HepG2 (cell line): ENCODE measurements around the gene OLFM2. TPM values are rescaled to one million over a fixed set of nuclear protein-coding genes. Genes with fewer than 3 reads are reported as not detected.

Experiments used
- ARNT ChIP-seq: fragments of 450-650 bp; IDR thresholded peaks from 2 replicates; pipeline ENCODE4 v1.6.1; 2017
- CBX1 ChIP-seq: IDR thresholded peaks from one replicate; pipeline ENCODE4 v1.6.1; 2016; ENCODE audit warnings: antibody characterized with exemption, low read depth
- CENPT ChIP-seq: sonication (generic); formaldehyde crosslinking; IDR thresholded peaks from 2 replicates; pipeline ENCODE4 v1.8.0; 2022; ENCODE audit warnings: low read depth, mild to moderate bottlenecking, moderate library complexity, missing genetic modification reagents
- GABPA ChIP-seq, 2 experiments: IDR thresholded peaks; 2 replicates each; pipeline ENCODE4 v1.6.1; 2011 to 2016; ENCODE audit warnings: low read depth in 2 of 2, low read length in 1 of 2, missing biosample characterization in 1 of 2, missing genetic modification characterization in 1 of 2
- GATA4 ChIP-seq: sonication (generic); IDR thresholded peaks from 2 replicates; pipeline ENCODE4 v1.6.1; 2016; ENCODE audit warnings: antibody characterized with exemption, low read depth, borderline replicate concordance
- HINFP ChIP-seq: sonication (generic); formaldehyde crosslinking; IDR thresholded peaks from 2 replicates; pipeline ENCODE4 v1.4.0; 2020; ENCODE audit warnings: low read depth, mild to moderate bottlenecking, missing genetic modification reagents
- NCOA2 ChIP-seq: sonication (generic); formaldehyde crosslinking; IDR thresholded peaks from 2 replicates; pipeline ENCODE4 v1.8.0; 2022; ENCODE audit warnings: inconsistent platforms
- PCBP2 ChIP-seq: fragments of 200-400 bp; formaldehyde crosslinking; optimal IDR thresholded peaks from 2 replicates; pipeline ENCODE3; 2018; ENCODE audit warnings: low read length, low read depth; ENCODE audit not compliant: poor library complexity, severe bottlenecking
- POGZ ChIP-seq: sonication (generic); formaldehyde crosslinking; IDR thresholded peaks from 2 replicates; pipeline ENCODE4 v1.4.0; 2020; ENCODE audit warnings: mild to moderate bottlenecking, missing genetic modification reagents
- ZFYVE20 ChIP-seq: sonication (generic); formaldehyde crosslinking; IDR thresholded peaks from 2 replicates; pipeline ENCODE4 v1.8.0; 2023; ENCODE audit warnings: low read depth, mild to moderate bottlenecking, moderate library complexity, missing genetic modification reagents, borderline replicate concordance
- ZNF251 ChIP-seq: sonication (generic); formaldehyde crosslinking; IDR thresholded peaks from 2 replicates; pipeline ENCODE4 v1.9.0; 2021; ENCODE audit warnings: mild to moderate bottlenecking, missing genetic modification reagents
- ZNF766 ChIP-seq: sonication (generic); formaldehyde crosslinking; IDR thresholded peaks from 2 replicates; pipeline ENCODE4 v1.5.0; 2020; ENCODE audit warnings: missing genetic modification reagents, borderline replicate concordance
- polyA plus RNA-seq, 8 experiments: library from polyadenylated mRNA; depleted of rRNA in 3 of 8; stranded (reverse) in 7 of 8; unstranded in 1 of 8; fragments of >200 nt; fragmentation: Illumina TruSeq in 4 of 8; extraction: Trizol in 4 of 8; gene quantifications; 2 replicates each; pipeline versions ENCODE4 v1.2.1 to v1.2.3, GENCODE V29; 2011 to 2016; ENCODE audit warnings: low read depth in 4 of 8, missing spikeins in 1 of 8, mixed read lengths in 1 of 8; ENCODE audit not compliant: insufficient read depth in 1 of 8
- total RNA-seq, 5 experiments: library from RNA; depleted of rRNA; stranded (reverse); fragments of >200 nt; fragmentation: Illumina TruSeq; extraction: Trizol; gene quantifications; 2 replicates each; pipeline ENCODE4 v1.2.3, GENCODE V29; 2016; ENCODE audit warnings: low read depth in 1 of 5
- TF ChIP-seq, protein P1 (sequence below): sonication (generic); formaldehyde crosslinking; IDR thresholded peaks from 2 replicates; pipeline ENCODE4 v1.4.0; 2020; ENCODE audit warnings: missing genetic modification reagents
- TF ChIP-seq, protein P2 (sequence below): sonication (generic); formaldehyde crosslinking; IDR thresholded peaks from 2 replicates; pipeline ENCODE4 v1.4.0; 2020; ENCODE audit warnings: missing genetic modification reagents; ENCODE audit errors: not compliant biosample characterization
- TF ChIP-seq, protein P3 (sequence below): sonication (generic); formaldehyde crosslinking; IDR thresholded peaks from 2 replicates; pipeline ENCODE4 v1.5.1; 2020; ENCODE audit warnings: mild to moderate bottlenecking, missing genetic modification reagents, moderate library complexity
- TF ChIP-seq, protein P4 (sequence below): sonication (generic); formaldehyde crosslinking; IDR thresholded peaks from 2 replicates; pipeline ENCODE4 v1.9.0; 2021; ENCODE audit warnings: missing genetic modification reagents, borderline replicate concordance
- TF ChIP-seq, protein P5 (sequence below): sonication (generic); formaldehyde crosslinking; IDR thresholded peaks from 2 replicates; pipeline ENCODE4 v1.5.1; 2020; ENCODE audit warnings: missing genetic modification reagents, mild to moderate bottlenecking, borderline replicate concordance

Gene OLFM2
- total and polyA plus RNA-seq, 2 of the 13 experiments (the other 11 are each of a cell fraction or from before 2014, with no cell fraction given): 0.20 to 0.51 TPM

DNA sequence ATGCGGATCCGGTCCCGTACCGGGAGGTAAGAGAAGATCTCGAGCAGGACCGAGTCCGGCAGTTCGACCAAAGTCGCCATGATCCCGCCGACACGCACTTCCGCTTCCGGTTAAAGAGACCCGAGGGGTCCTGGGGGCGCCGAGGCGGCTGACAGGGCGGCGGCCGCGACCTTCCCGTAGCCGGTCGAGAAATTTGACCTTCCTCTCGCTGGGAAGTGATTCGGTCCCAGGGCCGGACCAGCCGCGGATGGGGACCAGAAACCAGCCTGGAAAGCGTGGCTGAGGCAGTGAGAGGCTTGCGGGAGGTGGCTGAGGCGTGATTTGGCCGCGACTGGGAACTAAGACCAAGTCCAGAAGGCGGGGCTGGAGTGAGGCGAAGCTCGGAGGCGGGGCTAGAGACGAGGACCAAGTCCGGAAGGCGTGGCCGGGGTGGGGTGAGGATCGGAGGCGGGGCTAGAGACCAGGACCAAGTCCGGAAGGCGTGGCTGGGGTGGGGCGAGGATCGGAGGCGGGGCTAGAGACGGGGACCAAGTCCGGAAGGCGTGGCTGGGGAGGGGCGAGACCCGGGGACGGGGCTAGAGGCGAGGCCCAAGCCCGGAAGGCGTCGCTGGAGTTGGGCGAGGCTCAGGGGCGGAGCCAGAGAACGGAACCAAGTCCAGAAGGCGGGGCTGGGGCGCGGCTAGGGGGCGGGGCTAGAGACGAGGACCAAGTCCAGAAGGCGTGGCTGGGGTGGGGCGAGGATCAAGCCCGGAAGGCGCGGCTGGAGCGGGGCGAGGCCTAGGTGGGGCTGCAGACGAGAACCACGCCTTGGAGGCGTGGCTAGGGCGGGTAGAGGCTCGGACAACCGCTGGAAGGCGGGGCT, 117.3 kb downstream of the OLFM2 start, which contains the start of gene FBXL12 (continued):
- TF ChIP-seq, protein P1, sequence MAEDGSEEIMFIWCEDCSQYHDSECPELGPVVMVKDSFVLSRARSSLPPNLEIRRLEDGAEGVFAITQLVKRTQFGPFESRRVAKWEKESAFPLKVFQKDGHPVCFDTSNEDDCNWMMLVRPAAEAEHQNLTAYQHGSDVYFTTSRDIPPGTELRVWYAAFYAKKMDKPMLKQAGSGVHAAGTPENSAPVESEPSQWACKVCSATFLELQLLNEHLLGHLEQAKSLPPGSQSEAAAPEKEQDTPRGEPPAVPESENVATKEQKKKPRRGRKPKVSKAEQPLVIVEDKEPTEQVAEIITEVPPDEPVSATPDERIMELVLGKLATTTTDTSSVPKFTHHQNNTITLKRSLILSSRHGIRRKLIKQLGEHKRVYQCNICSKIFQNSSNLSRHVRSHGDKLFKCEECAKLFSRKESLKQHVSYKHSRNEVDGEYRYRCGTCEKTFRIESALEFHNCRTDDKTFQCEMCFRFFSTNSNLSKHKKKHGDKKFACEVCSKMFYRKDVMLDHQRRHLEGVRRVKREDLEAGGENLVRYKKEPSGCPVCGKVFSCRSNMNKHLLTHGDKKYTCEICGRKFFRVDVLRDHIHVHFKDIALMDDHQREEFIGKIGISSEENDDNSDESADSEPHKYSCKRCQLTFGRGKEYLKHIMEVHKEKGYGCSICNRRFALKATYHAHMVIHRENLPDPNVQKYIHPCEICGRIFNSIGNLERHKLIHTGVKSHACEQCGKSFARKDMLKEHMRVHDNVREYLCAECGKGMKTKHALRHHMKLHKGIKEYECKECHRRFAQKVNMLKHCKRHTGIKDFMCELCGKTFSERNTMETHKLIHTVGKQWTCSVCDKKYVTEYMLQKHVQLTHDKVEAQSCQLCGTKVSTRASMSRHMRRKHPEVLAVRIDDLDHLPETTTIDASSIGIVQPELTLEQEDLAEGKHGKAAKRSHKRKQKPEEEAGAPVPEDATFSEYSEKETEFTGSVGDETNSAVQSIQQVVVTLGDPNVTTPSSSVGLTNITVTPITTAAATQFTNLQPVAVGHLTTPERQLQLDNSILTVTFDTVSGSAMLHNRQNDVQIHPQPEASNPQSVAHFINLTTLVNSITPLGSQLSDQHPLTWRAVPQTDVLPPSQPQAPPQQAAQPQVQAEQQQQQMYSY (CRISPR knock-in tag): no peak
- TF ChIP-seq ZFYVE20 (CRISPR knock-in tag): 0 out of 2 replicates have a peak, but pooled peaks have one; percentile 16
- no peak for TF ChIP-seq ZNF766 (CRISPR knock-in tag)
- TF ChIP-seq, protein P2, sequence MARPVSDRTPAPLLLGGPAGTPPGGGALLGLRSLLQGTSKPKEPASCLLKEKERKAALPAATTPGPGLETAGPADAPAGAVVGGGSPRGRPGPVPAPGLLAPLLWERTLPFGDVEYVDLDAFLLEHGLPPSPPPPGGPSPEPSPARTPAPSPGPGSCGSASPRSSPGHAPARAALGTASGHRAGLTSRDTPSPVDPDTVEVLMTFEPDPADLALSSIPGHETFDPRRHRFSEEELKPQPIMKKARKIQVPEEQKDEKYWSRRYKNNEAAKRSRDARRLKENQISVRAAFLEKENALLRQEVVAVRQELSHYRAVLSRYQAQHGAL (CRISPR knock-in tag): no peak
- TF ChIP-seq, protein P3, sequence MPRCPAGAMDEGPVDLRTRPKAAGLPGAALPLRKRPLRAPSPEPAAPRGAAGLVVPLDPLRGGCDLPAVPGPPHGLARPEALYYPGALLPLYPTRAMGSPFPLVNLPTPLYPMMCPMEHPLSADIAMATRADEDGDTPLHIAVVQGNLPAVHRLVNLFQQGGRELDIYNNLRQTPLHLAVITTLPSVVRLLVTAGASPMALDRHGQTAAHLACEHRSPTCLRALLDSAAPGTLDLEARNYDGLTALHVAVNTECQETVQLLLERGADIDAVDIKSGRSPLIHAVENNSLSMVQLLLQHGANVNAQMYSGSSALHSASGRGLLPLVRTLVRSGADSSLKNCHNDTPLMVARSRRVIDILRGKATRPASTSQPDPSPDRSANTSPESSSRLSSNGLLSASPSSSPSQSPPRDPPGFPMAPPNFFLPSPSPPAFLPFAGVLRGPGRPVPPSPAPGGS: peak; percentile 84; the same call in 1 of the 2 replicates
- TF ChIP-seq NCOA2: 0 out of 2 replicates have a peak, but pooled peaks have one; percentile 14
- peak; percentile 89 for TF ChIP-seq GABPA (IDR thresholded peaks at IDR 0.05; ENCODE audit: low read depth, low read length)
- TF ChIP-seq GABPA (CRISPR knock-in tag; IDR thresholded peaks at IDR 0.05; ENCODE audit: low read depth): peak; percentile 97
- peak; percentile 76; the same call in 1 of the 2 replicates for TF ChIP-seq GATA4
- peak; percentile 41; the same call in 1 of the 2 replicates for TF ChIP-seq HINFP (CRISPR knock-in tag)
- TF ChIP-seq, protein P4, sequence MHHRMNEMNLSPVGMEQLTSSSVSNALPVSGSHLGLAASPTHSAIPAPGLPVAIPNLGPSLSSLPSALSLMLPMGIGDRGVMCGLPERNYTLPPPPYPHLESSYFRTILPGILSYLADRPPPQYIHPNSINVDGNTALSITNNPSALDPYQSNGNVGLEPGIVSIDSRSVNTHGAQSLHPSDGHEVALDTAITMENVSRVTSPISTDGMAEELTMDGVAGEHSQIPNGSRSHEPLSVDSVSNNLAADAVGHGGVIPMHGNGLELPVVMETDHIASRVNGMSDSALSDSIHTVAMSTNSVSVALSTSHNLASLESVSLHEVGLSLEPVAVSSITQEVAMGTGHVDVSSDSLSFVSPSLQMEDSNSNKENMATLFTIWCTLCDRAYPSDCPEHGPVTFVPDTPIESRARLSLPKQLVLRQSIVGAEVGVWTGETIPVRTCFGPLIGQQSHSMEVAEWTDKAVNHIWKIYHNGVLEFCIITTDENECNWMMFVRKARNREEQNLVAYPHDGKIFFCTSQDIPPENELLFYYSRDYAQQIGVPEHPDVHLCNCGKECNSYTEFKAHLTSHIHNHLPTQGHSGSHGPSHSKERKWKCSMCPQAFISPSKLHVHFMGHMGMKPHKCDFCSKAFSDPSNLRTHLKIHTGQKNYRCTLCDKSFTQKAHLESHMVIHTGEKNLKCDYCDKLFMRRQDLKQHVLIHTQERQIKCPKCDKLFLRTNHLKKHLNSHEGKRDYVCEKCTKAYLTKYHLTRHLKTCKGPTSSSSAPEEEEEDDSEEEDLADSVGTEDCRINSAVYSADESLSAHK (CRISPR knock-in tag): no peak
- TF ChIP-seq POGZ (CRISPR knock-in tag): peak; percentile 29
- no peak for TF ChIP-seq PCBP2
- TF ChIP-seq CBX1: no peak
- no peak for TF ChIP-seq ARNT
- TF ChIP-seq, protein P5, sequence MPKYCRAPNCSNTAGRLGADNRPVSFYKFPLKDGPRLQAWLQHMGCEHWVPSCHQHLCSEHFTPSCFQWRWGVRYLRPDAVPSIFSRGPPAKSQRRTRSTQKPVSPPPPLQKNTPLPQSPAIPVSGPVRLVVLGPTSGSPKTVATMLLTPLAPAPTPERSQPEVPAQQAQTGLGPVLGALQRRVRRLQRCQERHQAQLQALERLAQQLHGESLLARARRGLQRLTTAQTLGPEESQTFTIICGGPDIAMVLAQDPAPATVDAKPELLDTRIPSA (CRISPR knock-in tag): no peak
- TF ChIP-seq ZNF251 (CRISPR knock-in tag): no peak
- no peak for TF ChIP-seq CENPT (CRISPR knock-in tag)
